Keratinocyte (primary cell): Measurements from ENCODE around the gene NPVF.

Source experiments
- EZH2 ChIP-seq: IDR thresholded peaks from one replicate; pipeline ENCODE4 v1.6.1; 2012; ENCODE audit warnings: inconsistent platforms, mild to moderate bottlenecking, low read length, moderate library complexity
- TF ChIP-seq, protein P1 (sequence below), 3 experiments: IDR thresholded peaks in 1 of 3; conservative IDR thresholded peaks in 1 of 3; optimal IDR thresholded peaks in 1 of 3; 2 replicates in 2 of 3; 3 replicates in 1 of 3; pipeline versions ENCODE3 to v1.5.1; 2011; ENCODE audit warnings: low read length in 3 of 3, mild to moderate bottlenecking in 3 of 3, moderate library complexity in 2 of 3, control low read depth in 1 of 3, inconsistent platforms in 1 of 3; ENCODE audit not compliant: insufficient read depth in 2 of 3; ENCODE audit errors: extremely low read depth in 1 of 3

- TF ChIP-seq, protein P1, sequence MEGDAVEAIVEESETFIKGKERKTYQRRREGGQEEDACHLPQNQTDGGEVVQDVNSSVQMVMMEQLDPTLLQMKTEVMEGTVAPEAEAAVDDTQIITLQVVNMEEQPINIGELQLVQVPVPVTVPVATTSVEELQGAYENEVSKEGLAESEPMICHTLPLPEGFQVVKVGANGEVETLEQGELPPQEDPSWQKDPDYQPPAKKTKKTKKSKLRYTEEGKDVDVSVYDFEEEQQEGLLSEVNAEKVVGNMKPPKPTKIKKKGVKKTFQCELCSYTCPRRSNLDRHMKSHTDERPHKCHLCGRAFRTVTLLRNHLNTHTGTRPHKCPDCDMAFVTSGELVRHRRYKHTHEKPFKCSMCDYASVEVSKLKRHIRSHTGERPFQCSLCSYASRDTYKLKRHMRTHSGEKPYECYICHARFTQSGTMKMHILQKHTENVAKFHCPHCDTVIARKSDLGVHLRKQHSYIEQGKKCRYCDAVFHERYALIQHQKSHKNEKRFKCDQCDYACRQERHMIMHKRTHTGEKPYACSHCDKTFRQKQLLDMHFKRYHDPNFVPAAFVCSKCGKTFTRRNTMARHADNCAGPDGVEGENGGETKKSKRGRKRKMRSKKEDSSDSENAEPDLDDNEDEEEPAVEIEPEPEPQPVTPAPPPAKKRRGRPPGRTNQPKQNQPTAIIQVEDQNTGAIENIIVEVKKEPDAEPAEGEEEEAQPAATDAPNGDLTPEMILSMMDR (optimal IDR thresholded peaks at IDR 0.05 in 1 of 3, IDR thresholded peaks at IDR 0.05 in 1 of 3, conservative IDR thresholded peaks at IDR 0.05 in 1 of 3; ENCODE audit: extremely low read depth in 1 of 3, insufficient read depth in 2 of 3, low read length in 3 of 3): no peak
- TF ChIP-seq EZH2: no peak
These were observed 21.5 kb upstream of the NPVF start for GRCh38 chr7:25249772-25250171.
